HG03520 (cell line): Measurements from ENCODE around the gene ASTN2.

Experiments
- ATAC-seq: cut with Tn5 transposase; IDR thresholded peaks from one replicate; pipeline ENCODE4 v1.9.1; 2021; ENCODE audit warnings: mild to moderate bottlenecking, moderate library complexity; ENCODE audit not compliant: unreplicated experiment

Gene ASTN2

GRCh38 chr9:116656501-116656971, 758.3 kb downstream of the ASTN2 start:
- no peak for ATAC-seq

GRCh38 chr9:116654059-116654355, 760.9 kb downstream of the ASTN2 start:
- ATAC-seq: no peak

GRCh38 chr9:116653348-116654058, 761.4 kb downstream of the ASTN2 start:
- no peak for ATAC-seq

DNA sequence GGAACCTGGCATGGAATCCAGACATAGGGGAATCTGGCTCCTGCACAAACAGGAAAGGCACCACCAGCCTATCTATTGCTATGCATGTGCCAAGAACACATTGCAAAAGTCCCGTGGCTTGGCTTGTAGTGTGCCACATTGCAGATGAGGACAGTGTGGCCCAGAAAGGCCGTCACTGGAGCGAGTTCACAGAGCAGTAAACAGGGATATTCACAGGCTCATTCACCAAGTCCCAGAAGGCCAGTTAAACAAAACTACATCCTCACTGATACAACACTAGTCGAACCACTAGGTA, 767.4 kb downstream of the ASTN2 start:
- no peak for ATAC-seq

DNA sequence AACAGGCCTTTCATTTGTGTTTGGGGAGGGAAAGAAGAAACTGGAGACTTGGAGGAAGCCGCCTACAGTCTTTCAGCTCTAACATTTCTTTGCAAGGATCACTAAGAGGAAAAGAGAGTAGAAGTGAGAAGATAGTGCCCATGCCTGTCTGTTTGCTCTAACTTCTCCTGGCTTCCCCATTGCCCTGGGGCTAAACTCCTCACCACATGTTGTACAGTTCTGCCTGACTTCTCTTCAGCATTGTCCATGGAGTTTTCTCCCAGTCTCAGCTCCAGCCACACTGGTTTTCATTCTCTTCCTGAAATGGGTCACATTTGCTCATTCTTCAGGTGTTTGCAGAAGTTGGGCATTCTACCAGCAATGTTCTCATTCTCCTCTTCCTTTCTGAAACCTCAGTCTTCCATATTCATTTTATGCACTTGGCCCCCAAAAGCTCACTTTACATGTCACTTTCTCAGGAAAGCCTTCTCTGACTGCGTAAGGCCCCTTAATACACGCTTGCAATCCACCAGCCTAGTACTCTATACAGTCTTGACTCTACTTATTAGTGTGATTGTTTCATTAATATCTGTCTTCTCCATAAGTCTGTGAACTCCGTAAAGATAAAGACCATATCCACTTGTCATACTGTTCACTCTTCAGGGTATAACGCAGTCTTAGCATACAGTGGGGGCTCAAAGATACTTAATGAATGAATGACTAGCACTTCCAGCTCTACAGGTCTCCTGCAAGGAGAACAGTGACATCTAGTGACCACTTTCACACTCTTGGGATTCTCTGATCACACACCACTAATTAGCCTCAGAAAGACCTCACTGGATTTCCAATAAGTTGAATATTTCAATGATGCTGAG, 768.0 kb downstream of the ASTN2 start:
- no peak for ATAC-seq

GRCh38 chr9:116644091-116644688, 770.7 kb downstream of the ASTN2 start:
- ATAC-seq: no peak

DNA sequence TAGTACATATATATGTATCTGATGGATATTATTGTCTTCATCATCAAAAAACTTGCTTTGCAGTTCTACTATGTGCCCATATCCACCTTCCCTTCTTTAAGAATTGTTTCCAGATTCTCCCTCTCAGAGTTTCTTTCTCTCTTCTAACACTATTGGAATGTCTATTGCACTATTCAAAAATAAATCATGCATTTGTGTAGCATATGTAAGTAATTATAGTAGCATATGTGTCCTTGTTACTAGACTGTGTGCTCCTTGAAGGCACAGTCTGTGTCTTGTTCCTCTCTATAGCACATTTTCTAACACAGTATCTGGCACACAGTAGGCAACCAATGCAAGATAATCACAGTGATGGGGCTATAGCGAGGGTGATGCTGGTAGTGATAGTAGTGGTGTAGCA, 771.2 kb downstream of the ASTN2 start:
- no peak for ATAC-seq

GRCh38 chr9:116641292-116642059, 773.4 kb downstream of the ASTN2 start:
- no peak for ATAC-seq

DNA sequence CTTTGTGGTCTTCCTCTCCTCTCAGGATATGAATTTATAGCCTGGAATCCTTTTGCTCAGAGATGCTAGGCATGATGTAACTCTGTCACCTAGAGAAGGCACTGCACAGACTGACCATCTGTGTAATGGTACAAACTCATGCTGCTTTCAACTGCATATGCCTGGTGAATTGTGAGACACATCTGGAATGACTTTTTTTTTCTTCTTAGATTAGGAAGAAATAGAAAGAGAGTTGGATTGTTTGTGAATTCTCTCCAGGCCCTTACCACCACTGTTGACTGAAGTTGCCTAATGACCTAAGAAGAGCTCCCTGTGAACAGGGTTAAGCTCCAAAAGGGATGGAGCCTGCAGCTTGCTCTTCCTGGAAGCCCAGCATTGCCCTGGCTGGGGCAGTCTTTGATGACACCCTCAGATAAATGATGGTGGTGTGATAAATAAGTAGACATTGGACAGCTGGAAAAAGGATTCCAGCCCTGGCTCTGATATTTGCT, 775.6 kb downstream of the ASTN2 start:
- ATAC-seq: no peak

DNA sequence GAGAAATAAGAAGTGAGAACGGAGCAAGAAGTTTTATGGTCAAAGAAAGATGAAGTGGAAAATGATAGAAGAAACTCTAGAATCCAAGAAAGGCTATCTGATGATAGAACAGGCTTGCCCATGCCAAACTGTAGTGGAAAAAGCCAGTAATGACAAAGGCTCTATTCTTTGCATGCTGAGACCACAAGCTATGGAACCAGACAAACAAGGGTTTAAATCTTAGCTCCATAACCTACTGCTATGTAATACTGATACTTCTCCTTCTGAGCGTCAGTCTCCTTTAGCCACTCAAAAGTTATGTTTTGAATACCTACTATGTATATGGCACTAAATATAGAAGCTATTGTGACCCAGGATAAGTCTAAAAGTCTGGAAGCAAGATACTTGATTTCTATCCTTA, 778.9 kb downstream of the ASTN2 start:
- ATAC-seq: no peak

GRCh38 chr9:116632990-116633838, 781.6 kb downstream of the ASTN2 start:
- ATAC-seq: no peak

- ATAC-seq: no peak
Observed at GRCh38 chr9:116629634-116630033, 785.2 kb downstream of the ASTN2 start.

GRCh38 chr9:116628716-116629115, 786.1 kb downstream of the ASTN2 start:
- ATAC-seq: no peak

DNA sequence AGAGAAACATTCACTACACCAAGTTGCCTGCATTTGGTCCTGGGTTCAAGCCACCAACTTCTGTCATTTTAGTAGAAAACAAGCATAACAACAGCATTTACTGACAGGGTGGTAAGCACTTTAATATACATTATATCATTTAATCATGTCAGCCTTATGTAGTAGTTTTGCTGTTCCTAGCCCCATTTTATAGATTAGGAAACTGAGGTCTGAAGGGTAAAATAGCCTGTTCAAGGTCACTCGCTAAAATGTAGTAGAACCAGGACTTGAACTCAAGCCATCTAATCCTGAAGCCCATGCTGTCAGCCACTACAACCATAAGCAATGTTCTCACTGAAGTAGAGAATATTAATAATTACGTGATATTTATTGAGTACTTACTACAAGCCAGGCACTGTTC, 787.4 kb downstream of the ASTN2 start:
- ATAC-seq: no peak

DNA sequence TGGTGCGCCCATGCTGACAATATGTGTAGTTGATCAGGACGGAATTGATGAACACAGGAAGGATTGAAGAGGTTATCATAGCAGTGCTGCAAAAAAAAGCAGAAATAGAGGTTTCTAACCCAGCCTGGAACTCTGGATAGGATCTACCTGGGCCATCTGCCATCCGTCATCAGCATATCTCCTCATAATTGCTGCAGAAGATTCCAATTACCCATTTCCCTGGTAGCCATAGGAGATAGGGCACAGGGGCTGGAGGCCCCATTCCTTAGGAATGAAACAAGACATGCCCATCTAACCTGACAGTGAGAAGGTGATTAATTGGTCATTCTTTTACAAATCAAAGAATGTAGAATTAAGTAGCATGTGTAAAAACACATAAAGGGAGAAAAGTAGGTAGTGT, 788.1 kb downstream of the ASTN2 start:
- ATAC-seq: no peak

DNA sequence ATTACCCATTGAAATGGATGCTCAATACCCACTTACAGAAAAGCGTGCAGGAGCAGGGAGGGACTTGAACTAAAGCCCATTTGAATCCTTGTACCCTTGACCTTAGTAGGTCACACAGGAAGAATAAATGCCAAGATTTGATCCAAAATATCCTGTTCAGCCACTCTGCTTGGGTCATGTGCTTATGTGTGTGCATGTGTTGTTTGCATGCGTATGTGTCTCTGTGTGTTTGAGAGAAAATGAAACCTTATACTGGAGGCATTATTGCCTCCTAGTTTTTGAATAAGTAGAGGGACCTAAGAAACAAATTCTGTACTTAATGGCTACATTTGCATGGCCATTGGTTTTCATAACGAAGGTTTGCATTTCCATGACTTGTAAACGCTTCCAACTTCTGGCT, 791.1 kb downstream of the ASTN2 start:
- no peak for ATAC-seq

DNA sequence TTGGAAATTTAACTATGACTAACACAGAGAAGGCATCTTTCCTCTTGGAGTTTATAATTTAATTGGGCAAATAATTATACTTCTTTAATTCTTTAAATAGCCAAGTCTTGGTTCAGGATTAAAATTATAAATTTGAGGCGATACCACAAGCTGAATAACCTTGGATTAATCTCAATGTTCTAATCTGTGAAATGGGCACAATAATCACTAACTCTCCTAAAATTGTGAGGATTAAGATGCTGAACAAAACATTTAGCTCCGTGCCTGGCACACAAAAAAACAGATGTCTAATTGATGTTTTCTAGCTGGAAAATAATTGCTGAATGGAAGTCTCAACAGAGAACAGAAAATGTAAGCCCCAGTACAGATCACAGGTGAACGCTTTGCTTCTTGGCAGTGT, 797.5 kb downstream of the ASTN2 start:
- no peak for ATAC-seq

DNA sequence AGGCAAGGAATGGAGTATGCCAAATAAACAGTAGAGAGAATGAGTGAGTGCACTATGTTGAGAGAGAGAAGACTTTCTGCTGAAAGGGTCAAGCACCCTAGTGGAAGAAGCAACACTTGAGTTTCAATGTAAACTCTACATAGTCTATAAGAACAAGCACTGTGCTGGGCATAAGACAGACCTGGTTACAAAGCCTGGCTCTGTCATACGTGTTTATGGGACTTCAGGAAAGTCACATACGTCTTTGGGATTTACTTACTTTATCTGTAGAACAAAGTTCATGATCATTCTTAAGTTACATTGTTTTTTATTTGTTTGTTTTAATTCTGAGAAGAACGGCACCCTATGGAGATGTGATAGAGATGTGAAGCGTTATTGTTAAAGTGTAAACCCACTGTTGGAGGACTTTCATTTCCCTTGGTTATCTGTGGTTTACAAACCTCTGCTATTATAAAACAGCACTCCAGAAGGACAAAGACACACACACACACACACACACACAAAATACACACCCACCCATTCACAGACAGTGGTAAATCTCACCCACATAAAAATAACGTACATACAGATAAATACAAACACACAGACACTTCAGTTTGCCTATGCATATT, 798.4 kb downstream of the ASTN2 start:
- no peak for ATAC-seq

- ATAC-seq: no peak
Observed at GRCh38 chr9:116608064-116608463, 806.8 kb downstream of the ASTN2 start.

DNA sequence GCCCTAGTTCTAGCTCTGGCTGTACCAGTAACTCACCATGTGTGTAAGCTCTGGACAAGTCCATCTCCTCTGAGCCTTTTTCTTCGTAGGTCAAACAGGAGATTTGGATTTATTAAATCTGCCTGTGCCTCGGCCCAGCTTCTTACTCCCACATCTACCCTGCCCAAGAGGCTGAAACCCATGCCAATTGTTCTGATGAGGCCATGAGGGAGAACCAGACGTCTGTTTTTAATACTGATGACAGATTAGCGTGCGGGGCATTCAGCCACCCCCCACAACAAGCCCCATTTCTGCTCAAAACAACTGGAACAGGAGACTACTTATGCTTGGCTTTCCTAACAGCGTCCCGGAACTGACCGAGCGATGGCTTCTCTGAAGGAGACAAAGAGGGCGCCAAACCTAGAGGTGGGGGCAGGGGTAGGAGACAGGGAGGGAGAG, 808.9 kb downstream of the ASTN2 start:
- ATAC-seq: no peak
